DOHH2 (cell line): ENCODE data around the gene PIP4K2A.

Experiments
- H3F3A ChIP-seq: fragments of 200-600 bp; sonication (generic), shearing (Covaris generic); 2 replicates; pipeline ENCODE4 v1.6.0; 2016; ENCODE audit warnings: antibody characterized with exemption, mild to moderate bottlenecking; ENCODE audit not compliant: control insufficient read depth, insufficient read depth
- H3K27ac ChIP-seq: fragments of 200-600 bp; sonication (generic); 2 replicates; pipeline ENCODE4 v1.5.1; 2014; ENCODE audit warnings: low read depth, mild to moderate bottlenecking, low read length, moderate library complexity
- H3K27me3 ChIP-seq: fragments of 200-600 bp; sonication (generic); 2 replicates; pipeline ENCODE4 v1.6.1; 2014; ENCODE audit warnings: mild to moderate bottlenecking, low read length, mixed read lengths; ENCODE audit not compliant: control insufficient read depth
- H3K36me3 ChIP-seq: fragments of 200-600 bp; sonication (generic); 2 replicates; pipeline ENCODE4 v1.6.1; 2014; ENCODE audit warnings: mild to moderate bottlenecking, low read length, moderate library complexity, mixed read lengths; ENCODE audit not compliant: control insufficient read depth
- H3K4me1 ChIP-seq: fragments of 200-600 bp; sonication (generic); 2 replicates; pipeline ENCODE4 v1.6.1; 2014; ENCODE audit warnings: mild to moderate bottlenecking, low read length, mixed read lengths; ENCODE audit not compliant: control insufficient read depth
- H3K4me2 ChIP-seq: fragments of 200-600 bp; sonication (generic); 2 replicates; pipeline ENCODE4 v1.6.0; 2014; ENCODE audit warnings: mild to moderate bottlenecking, low read length, moderate library complexity
- H3K4me3 ChIP-seq: fragments of 200-600 bp; sonication (generic); 2 replicates; pipeline ENCODE4 v1.5.1; 2014; ENCODE audit warnings: mild to moderate bottlenecking, low read length, mixed read lengths
- H3K79me2 ChIP-seq: fragments of 200-600 bp; sonication (generic); 2 replicates; pipeline ENCODE4 v1.6.1; 2014; ENCODE audit warnings: mild to moderate bottlenecking, low read length, mixed read lengths; ENCODE audit not compliant: control insufficient read depth
- H3K9me2 ChIP-seq: fragments of 200-600 bp; sonication (generic); replicated peaks from 2 replicates; pipeline ENCODE4 v1.6.1; 2014; ENCODE audit warnings: mild to moderate bottlenecking, low read length, mixed read lengths; ENCODE audit not compliant: control insufficient read depth
- H3K9me3 ChIP-seq: fragments of 200-600 bp; sonication (generic); 2 replicates; pipeline ENCODE4 v1.6.1; 2014; ENCODE audit warnings: antibody characterized with exemption, low read length, mixed read lengths; ENCODE audit not compliant: control insufficient read depth, insufficient read depth
- H4K20me1 ChIP-seq: fragments of 200-600 bp; sonication (generic); 2 replicates; pipeline ENCODE4 v1.6.0; 2014; ENCODE audit warnings: low read depth, mild to moderate bottlenecking, antibody characterized with exemption, low read length, moderate library complexity; ENCODE audit not compliant: control insufficient read depth, insufficient read depth
- EZH2phosphoT487 ChIP-seq: fragments of 200-600 bp; sonication (generic); IDR thresholded peaks from 2 replicates; pipeline ENCODE4 v1.6.1; 2017; ENCODE audit warnings: borderline replicate concordance, mild to moderate bottlenecking, antibody characterized with exemption, low read length, moderate library complexity, mixed read lengths
- TF ChIP-seq, protein P1 (sequence below): fragments of 200-600 bp; sonication (generic); IDR thresholded peaks from one replicate; pipeline ENCODE4 v1.5.1; 2014; ENCODE audit warnings: antibody characterized with exemption, mild to moderate bottlenecking, low read depth, low read length; ENCODE audit not compliant: poor library complexity, severe bottlenecking

Gene PIP4K2A

GRCh38 chr10:22554461-22555182, 159.8 kb downstream of the PIP4K2A start:
- Histone ChIP-seq H3K9me2 (no peaks in the 10 kb centered on the region), H3K4me2 (no peak overlapping the region), H3K4me1 (0 out of 2 replicates have a peak, but pooled peaks cover 3% of the 10 kb centered on the region), H3F3A (0 out of 2 replicates have a peak, but pooled peaks cover 6% of the 10 kb centered on the region), H4K20me1 (no peaks in the 10 kb centered on the region; the same call in 1 of the 2 replicates), H3K4me3 (no peak overlapping the region), H3K27me3 (no peaks in the 10 kb centered on the region), H3K27ac (no peak overlapping the region), H3K9me3 (no peaks in the 10 kb centered on the region), H3K36me3 (peaks cover 10% of the 10 kb centered on the region), H3K79me2 (no peaks in the 10 kb centered on the region)
- TF ChIP-seq, protein P1, sequence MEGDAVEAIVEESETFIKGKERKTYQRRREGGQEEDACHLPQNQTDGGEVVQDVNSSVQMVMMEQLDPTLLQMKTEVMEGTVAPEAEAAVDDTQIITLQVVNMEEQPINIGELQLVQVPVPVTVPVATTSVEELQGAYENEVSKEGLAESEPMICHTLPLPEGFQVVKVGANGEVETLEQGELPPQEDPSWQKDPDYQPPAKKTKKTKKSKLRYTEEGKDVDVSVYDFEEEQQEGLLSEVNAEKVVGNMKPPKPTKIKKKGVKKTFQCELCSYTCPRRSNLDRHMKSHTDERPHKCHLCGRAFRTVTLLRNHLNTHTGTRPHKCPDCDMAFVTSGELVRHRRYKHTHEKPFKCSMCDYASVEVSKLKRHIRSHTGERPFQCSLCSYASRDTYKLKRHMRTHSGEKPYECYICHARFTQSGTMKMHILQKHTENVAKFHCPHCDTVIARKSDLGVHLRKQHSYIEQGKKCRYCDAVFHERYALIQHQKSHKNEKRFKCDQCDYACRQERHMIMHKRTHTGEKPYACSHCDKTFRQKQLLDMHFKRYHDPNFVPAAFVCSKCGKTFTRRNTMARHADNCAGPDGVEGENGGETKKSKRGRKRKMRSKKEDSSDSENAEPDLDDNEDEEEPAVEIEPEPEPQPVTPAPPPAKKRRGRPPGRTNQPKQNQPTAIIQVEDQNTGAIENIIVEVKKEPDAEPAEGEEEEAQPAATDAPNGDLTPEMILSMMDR, result no peak
- TF ChIP-seq EZH2phosphoT487, result no peak

DNA sequence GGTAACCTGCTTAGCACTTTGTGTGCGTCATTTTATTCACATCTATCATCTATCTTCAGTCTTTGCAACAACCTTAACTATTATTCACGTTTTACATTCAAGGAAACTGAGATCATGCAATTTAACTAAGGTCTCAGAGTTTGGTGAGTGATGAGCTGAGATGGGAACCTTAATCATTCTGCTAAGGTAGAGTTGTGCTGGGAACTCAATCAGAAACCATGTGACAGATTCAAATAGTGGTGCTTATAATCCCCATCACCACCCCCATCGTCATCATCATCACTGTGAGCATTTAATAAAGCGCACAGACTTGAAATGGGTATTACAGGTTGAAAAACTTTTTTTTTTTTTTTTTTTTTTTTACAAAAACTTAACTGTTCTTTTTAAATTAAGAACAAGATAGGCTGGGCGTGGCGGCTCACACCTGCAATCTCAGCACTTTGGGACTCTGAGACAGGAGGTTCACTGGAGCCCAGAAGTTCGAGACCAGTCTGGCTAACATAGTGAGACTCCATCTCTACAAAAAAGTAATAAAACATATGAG, 160.9 kb downstream of the PIP4K2A start:
- no peak for TF ChIP-seq EZH2phosphoT487
- Histone ChIP-seq H3K9me2 (no peaks in the 10 kb centered on the region), H3F3A (0 out of 2 replicates have a peak, but pooled peaks cover 6% of the 10 kb centered on the region), H3K27me3 (no peaks in the 10 kb centered on the region), H3K4me3 (no peak overlapping the region), H3K36me3 (peaks cover 10% of the 10 kb centered on the region), H4K20me1 (no peaks in the 10 kb centered on the region; the same call in 1 of the 2 replicates), H3K79me2 (no peaks in the 10 kb centered on the region), H3K4me2 (no peak overlapping the region), H3K9me3 (no peaks in the 10 kb centered on the region), H3K27ac (no peak overlapping the region), H3K4me1 (0 out of 2 replicates have a peak, but pooled peaks cover 3% of the 10 kb centered on the region)

- no peak for TF ChIP-seq EZH2phosphoT487
- TF ChIP-seq, protein P1, result no peak
- H3K4me3 ChIP-seq, result no peak overlapping the region
- no peak overlapping the region for H3K4me2 ChIP-seq
- peaks cover 14% of the 10 kb centered on the region for H3K36me3 ChIP-seq
- no peaks in the 10 kb centered on the region; the same call in 1 of the 2 replicates for H4K20me1 ChIP-seq
- 0 out of 2 replicates have a peak, but pooled peaks cover 3% of the 10 kb centered on the region for H3K4me1 ChIP-seq
- no peaks in the 10 kb centered on the region for H3K27me3 ChIP-seq
- H3K9me2 ChIP-seq, result no peaks in the 10 kb centered on the region
- 0 out of 2 replicates have a peak, but pooled peaks cover 6% of the 10 kb centered on the region for H3F3A ChIP-seq
- no peaks in the 10 kb centered on the region for H3K79me2 ChIP-seq
- no peak overlapping the region for H3K27ac ChIP-seq
- H3K9me3 ChIP-seq, result no peaks in the 10 kb centered on the region
Observed at GRCh38 chr10:22552888-22553378, 161.4 kb downstream of the PIP4K2A start.
